H9 (cell line): ENCODE results near the gene SNX25. TPM values are rescaled to one million over a fixed set of nuclear protein-coding genes. Genes with fewer than 3 reads are reported as not detected.

Source experiments
- DNase-seq: peaks from one replicate; pipeline ENCODE4 v3.0.0-alpha.2; 2017
- H2AFZ ChIP-seq: one replicate; pipeline ENCODE4 v1.6.1; 2013; ENCODE audit warnings: mild to moderate bottlenecking, low read length, control low read depth, moderate library complexity
- H2AK5ac ChIP-seq: 2 replicates; pipeline ENCODE4 v1.6.1; 2013; ENCODE audit warnings: low read length, control low read depth, mixed read lengths; ENCODE audit not compliant: insufficient read length
- H2BK120ac ChIP-seq: one replicate; pipeline ENCODE4 v1.6.1; 2013; ENCODE audit warnings: low read depth, mild to moderate bottlenecking, low read length, control low read depth, inconsistent platforms; ENCODE audit not compliant: poor library complexity, severe bottlenecking
- H2BK12ac ChIP-seq: 2 replicates; pipeline ENCODE4 v1.6.1; 2013; ENCODE audit warnings: low read length, control low read depth, mixed read lengths, low read depth; ENCODE audit not compliant: insufficient read length
- H2BK15ac ChIP-seq: 2 replicates; pipeline ENCODE4 v1.6.1; 2013; ENCODE audit warnings: low read depth, low read length, control low read depth
- H2BK20ac ChIP-seq: one replicate; pipeline ENCODE4 v1.6.1; 2013; ENCODE audit warnings: low read depth, mild to moderate bottlenecking, low read length, control low read depth, inconsistent platforms; ENCODE audit not compliant: poor library complexity, severe bottlenecking
- H2BK5ac ChIP-seq: 2 replicates; pipeline ENCODE4 v1.6.1; 2013; ENCODE audit warnings: low read length, control low read depth, mixed read lengths; ENCODE audit not compliant: insufficient read length
- H3K14ac ChIP-seq: 2 replicates; pipeline ENCODE4 v1.6.1; 2013; ENCODE audit warnings: low read length, control low read depth; ENCODE audit not compliant: insufficient read depth
- H3K18ac ChIP-seq: 2 replicates; pipeline ENCODE4 v1.6.1; 2013; ENCODE audit warnings: low read depth, mild to moderate bottlenecking, mixed read lengths, low read length, control low read depth; ENCODE audit not compliant: insufficient read length
- H3K23ac ChIP-seq: 2 replicates; pipeline ENCODE4 v1.6.1; 2013; ENCODE audit warnings: low read length, control low read depth, mixed read lengths, low read depth; ENCODE audit not compliant: insufficient read length
- H3K23me2 ChIP-seq: 2 replicates; pipeline ENCODE4 v1.6.1; 2013; ENCODE audit warnings: low read depth, mild to moderate bottlenecking, mixed read lengths, low read length, control low read depth; ENCODE audit not compliant: insufficient read length, poor library complexity, severe bottlenecking
- H3K27ac ChIP-seq: 2 replicates; pipeline ENCODE4 v1.5.1; 2013; ENCODE audit warnings: low read length, control low read depth, mixed read lengths, low read depth; ENCODE audit not compliant: insufficient read length
- H3K27me3 ChIP-seq: 2 replicates; pipeline ENCODE4 v1.6.1; 2013; ENCODE audit warnings: low read length, control low read depth, inconsistent platforms; ENCODE audit not compliant: insufficient read depth
- H3K4ac ChIP-seq: 2 replicates; pipeline ENCODE4 v1.6.1; 2013; ENCODE audit warnings: low read depth, mild to moderate bottlenecking, control low read depth, inconsistent platforms, low read length, moderate library complexity
- H3K4me1 ChIP-seq: 2 replicates; pipeline ENCODE4 v1.6.1; 2013; ENCODE audit warnings: low read length, control low read depth, inconsistent platforms; ENCODE audit not compliant: insufficient read depth
- H3K4me2 ChIP-seq: 2 replicates; pipeline ENCODE4 v1.6.1; 2013; ENCODE audit warnings: low read length, control low read depth, mixed read lengths; ENCODE audit not compliant: insufficient read length, insufficient read depth
- H3K56ac ChIP-seq: 2 replicates; pipeline ENCODE4 v1.6.1; 2013; ENCODE audit warnings: low read depth, mild to moderate bottlenecking, mixed read lengths, low read length, control low read depth; ENCODE audit not compliant: insufficient read length
- H3K79me1 ChIP-seq: 2 replicates; pipeline ENCODE4 v1.6.1; 2013; ENCODE audit warnings: low read depth, mild to moderate bottlenecking, moderate library complexity, low read length, control low read depth, inconsistent platforms; ENCODE audit not compliant: insufficient read depth, poor library complexity, severe bottlenecking
- H3K79me2 ChIP-seq: 2 replicates; pipeline ENCODE4 v1.6.1; 2013; ENCODE audit warnings: low read length, control low read depth, inconsistent platforms; ENCODE audit not compliant: insufficient read depth
- H3K9ac ChIP-seq: 2 replicates; pipeline ENCODE4 v1.6.1; 2013; ENCODE audit warnings: low read length, control low read depth, mixed read lengths; ENCODE audit not compliant: insufficient read length; ENCODE audit errors: extremely low read depth
- H3K9me3 ChIP-seq: one replicate; pipeline ENCODE4 v1.6.1; 2013; ENCODE audit warnings: low read depth, low read length, inconsistent platforms; ENCODE audit not compliant: control insufficient read depth
- H3T11ph ChIP-seq: one replicate; pipeline ENCODE4 v1.6.1; 2013; ENCODE audit warnings: mild to moderate bottlenecking, low read length, control low read depth, inconsistent platforms
- H4K20me1 ChIP-seq: one replicate; pipeline ENCODE4 v1.6.1; 2013; ENCODE audit not compliant: control insufficient read depth, insufficient read length, insufficient read depth
- H4K5ac ChIP-seq: 2 replicates; pipeline ENCODE4 v1.6.1; 2013; ENCODE audit warnings: low read depth, mild to moderate bottlenecking, mixed read lengths, low read length, control low read depth; ENCODE audit not compliant: insufficient read length
- H4K8ac ChIP-seq: replicated peaks from 2 replicates; pipeline ENCODE4 v1.6.1; 2013; ENCODE audit warnings: low read length, control low read depth, mixed read lengths, low read depth; ENCODE audit not compliant: insufficient read length
- H4K91ac ChIP-seq: 2 replicates; pipeline ENCODE4 v1.6.1; 2013; ENCODE audit warnings: low read depth, mild to moderate bottlenecking, moderate library complexity, mixed read lengths, low read length, control low read depth; ENCODE audit not compliant: insufficient read length
- H3K27ac Mint-ChIP-seq, 3 experiments: 2 replicates in 2 of 3; 3 replicates in 1 of 3; pipeline ENCODE4 v1.8.0; 2020 to 2021; ENCODE audit warnings: mixed read lengths in 3 of 3, mild to moderate bottlenecking in 1 of 3, moderate library complexity in 1 of 3
- H3K27me3 Mint-ChIP-seq: 2 replicates; pipeline ENCODE4 v1.8.0; 2021; ENCODE audit warnings: low read depth, mild to moderate bottlenecking, moderate library complexity, mixed read lengths
- H3K36me3 Mint-ChIP-seq, 3 experiments: 2 replicates in 2 of 3; 3 replicates in 1 of 3; pipeline ENCODE4 v1.8.0; 2020 to 2021; ENCODE audit warnings: low read depth in 3 of 3, mixed read lengths in 3 of 3; ENCODE audit not compliant: insufficient read depth in 1 of 3
- H3K4me1 Mint-ChIP-seq, 2 experiments: 2 replicates each; pipeline ENCODE4 v1.8.0; 2020; ENCODE audit warnings: mixed read lengths in 2 of 2
- H3K4me3 Mint-ChIP-seq, 2 experiments: 2 replicates in 1 of 2; 3 replicates in 1 of 2; pipeline ENCODE4 v1.8.0; 2020 to 2021; ENCODE audit warnings: mild to moderate bottlenecking in 2 of 2, mixed read lengths in 2 of 2, moderate library complexity in 1 of 2
- H3K9me3 Mint-ChIP-seq, 2 experiments: 2 replicates in 1 of 2; 3 replicates in 1 of 2; pipeline ENCODE4 v1.8.0; 2020; ENCODE audit warnings: mild to moderate bottlenecking in 2 of 2, mixed read lengths in 2 of 2, moderate library complexity in 1 of 2
- WGBS: extraction: QIAGEN DNeasy Blood & Tissue Kit; methylation state at CpG from one replicate; pipeline ENCODE4 v1.1.7; 2013; ENCODE audit warnings: missing lambda C conversion rate, low lambda C conversion rate, mixed read lengths; ENCODE audit not compliant: insufficient read length; ENCODE audit errors: extremely low coverage; 5-methylcytosine and 5-hydroxymethylcytosine counted together
- total RNA-seq: library from RNA; stranded (reverse); gene quantifications from 2 replicates; pipeline ENCODE4 v1.2.1, GENCODE V29; 2021
- TF ChIP-seq, protein P1 (sequence below): fragments of 200-600 bp; sonication (generic); conservative IDR thresholded peaks from 3 replicates; pipeline ENCODE4 v1.8.0; 2021; ENCODE audit warnings: antibody characterized with exemption, mild to moderate bottlenecking

The SNX25 gene
- total RNA-seq, 1 experiment from 2014 or later, result 28.2 TPM

DNA sequence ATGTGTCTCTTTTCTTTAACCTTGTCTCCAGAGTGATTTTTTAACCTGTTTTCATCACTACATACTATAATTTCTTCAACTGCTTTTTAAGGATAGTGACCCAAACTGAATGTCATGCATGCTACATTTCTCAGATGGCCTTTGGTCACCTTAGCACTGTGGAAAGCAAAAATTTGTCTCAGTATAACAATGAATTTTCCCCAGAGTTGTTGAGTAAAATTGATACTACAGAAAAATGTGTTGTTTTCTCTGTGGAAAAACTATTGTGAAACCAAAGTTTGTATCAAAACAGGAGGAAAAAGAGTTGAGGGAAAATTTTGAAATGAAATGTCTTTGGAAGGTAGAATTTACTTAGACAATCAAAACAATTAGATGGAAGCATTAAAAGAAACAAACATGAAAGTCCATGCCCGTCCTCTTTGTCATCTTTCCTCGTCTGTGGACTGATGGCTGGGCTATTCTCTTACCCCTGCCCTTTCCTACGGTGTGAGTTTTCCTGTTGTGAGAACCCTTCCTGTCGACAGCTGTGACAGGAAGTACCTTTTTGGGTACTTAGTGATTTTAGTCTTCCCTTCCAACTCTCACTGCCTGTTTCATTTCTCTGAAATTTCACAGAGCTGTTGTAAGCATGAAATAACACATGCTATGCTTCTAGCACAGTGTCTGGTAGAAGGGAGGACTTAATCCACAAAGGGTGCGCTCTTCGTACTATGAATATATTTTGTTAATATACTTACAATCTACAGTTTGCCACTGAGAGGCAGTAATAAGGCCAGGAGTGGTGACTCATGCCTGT, 135.5 kb downstream of the SNX25 start:
- H3K4me3 Mint-ChIP-seq, result no peak overlapping the region
- no peak overlapping the region for H3K4me2 ChIP-seq
- H3K23ac ChIP-seq, result no peak overlapping the region
- no peak overlapping the region for H3T11ph ChIP-seq
- H2AK5ac ChIP-seq, result no peak overlapping the region
- H3K56ac ChIP-seq, result no peak overlapping the region
- H3K27me3 ChIP-seq, result no peaks in the 10 kb centered on the region
- H3K18ac ChIP-seq, result no peak overlapping the region
- H4K5ac ChIP-seq, result no peak overlapping the region
- no peak overlapping the region for H3K14ac ChIP-seq
- no peak overlapping the region for H2BK15ac ChIP-seq
- H4K20me1 ChIP-seq, result no peaks in the 10 kb centered on the region
- H2BK120ac ChIP-seq, result no peak overlapping the region
- no peak overlapping the region for H3K27ac ChIP-seq
- no peak overlapping the region for H3K4ac ChIP-seq
- H3K27ac Mint-ChIP-seq, result 0 out of 7 replicates have a peak overlapping the region, but pooled peaks of 1 of the 3 experiments have one; percentile 72
- H3K9me3 Mint-ChIP-seq, result peaks cover 0 to 3% of the 10 kb centered on the region in 2 experiments; a peak in 1 of 5 replicates
- peaks cover 11 to 60% (median 50%) of the 10 kb centered on the region in 3 experiments for H3K36me3 Mint-ChIP-seq
- no peak overlapping the region for H4K91ac ChIP-seq
- H2BK12ac ChIP-seq, result no peak overlapping the region
- no peak overlapping the region for H2BK5ac ChIP-seq
- H2AFZ ChIP-seq, result no peak overlapping the region
- DNase-seq, result no peak
- H3K79me2 ChIP-seq, result no peaks in the 10 kb centered on the region
- no peaks in the 10 kb centered on the region for H3K9me3 ChIP-seq
- no peak overlapping the region for H3K9ac ChIP-seq
- no peak overlapping the region for H4K8ac ChIP-seq
- no CpG with 5 or more reads among the region's 6 CpGs for WGBS
- TF ChIP-seq, protein P1, sequence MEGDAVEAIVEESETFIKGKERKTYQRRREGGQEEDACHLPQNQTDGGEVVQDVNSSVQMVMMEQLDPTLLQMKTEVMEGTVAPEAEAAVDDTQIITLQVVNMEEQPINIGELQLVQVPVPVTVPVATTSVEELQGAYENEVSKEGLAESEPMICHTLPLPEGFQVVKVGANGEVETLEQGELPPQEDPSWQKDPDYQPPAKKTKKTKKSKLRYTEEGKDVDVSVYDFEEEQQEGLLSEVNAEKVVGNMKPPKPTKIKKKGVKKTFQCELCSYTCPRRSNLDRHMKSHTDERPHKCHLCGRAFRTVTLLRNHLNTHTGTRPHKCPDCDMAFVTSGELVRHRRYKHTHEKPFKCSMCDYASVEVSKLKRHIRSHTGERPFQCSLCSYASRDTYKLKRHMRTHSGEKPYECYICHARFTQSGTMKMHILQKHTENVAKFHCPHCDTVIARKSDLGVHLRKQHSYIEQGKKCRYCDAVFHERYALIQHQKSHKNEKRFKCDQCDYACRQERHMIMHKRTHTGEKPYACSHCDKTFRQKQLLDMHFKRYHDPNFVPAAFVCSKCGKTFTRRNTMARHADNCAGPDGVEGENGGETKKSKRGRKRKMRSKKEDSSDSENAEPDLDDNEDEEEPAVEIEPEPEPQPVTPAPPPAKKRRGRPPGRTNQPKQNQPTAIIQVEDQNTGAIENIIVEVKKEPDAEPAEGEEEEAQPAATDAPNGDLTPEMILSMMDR, result no peak
- no peak overlapping the region for H2BK20ac ChIP-seq
- H3K79me1 ChIP-seq, result peaks cover 3% of the 10 kb centered on the region
- no peaks in the 10 kb centered on the region for H3K27me3 Mint-ChIP-seq
- H3K4me1 Mint-ChIP-seq, result peaks cover 0 to 7% of the 10 kb centered on the region in 2 experiments
- no peaks in the 10 kb centered on the region for H3K4me1 ChIP-seq
- no peaks in the 10 kb centered on the region for H3K23me2 ChIP-seq
